Activated CD8-positive, alpha-beta T cell treated with anti-CD3 and anti-CD28 coated beads for 36 hours (primary cell): ENCODE measurements around the gene SBF1. TPM values are rescaled to one million over a fixed set of nuclear protein-coding genes. Genes with fewer than 3 reads are reported as not detected.
A peak's percentile ranks its signal among the peaks of the same experiment; 100 is the strongest.

Experiments used
- ATAC-seq: fragments of 200-7000 bp; cut with Tn5 transposase; one replicate; pipeline ENCODE4 v1.10.0; 2021; ENCODE audit warnings: mild to moderate bottlenecking, moderate library complexity
- CTCF ChIA-PET: fragments of 350-600 bp; sonication (Branson Sonifier 250); formaldehyde crosslinking; loops from one replicate; lab custom pipeline; 2021; ENCODE audit warnings: antibody characterized with exemption; lab: Charles Lee
- POLR2A ChIA-PET: fragments of 350-600 bp; sonication (Branson Sonifier 250); formaldehyde crosslinking; loops from one replicate; lab custom pipeline; 2021; ENCODE audit warnings: antibody characterized with exemption; lab: Charles Lee
- DNase-seq: peaks from one replicate; pipeline ENCODE4 v3.0.0-alpha.2; 2020
- H3K27ac Mint-ChIP-seq: one replicate; pipeline ENCODE4 v1.8.0; 2021; ENCODE audit warnings: mild to moderate bottlenecking, mixed read lengths
- H3K27me3 Mint-ChIP-seq: one replicate; pipeline ENCODE4 v1.8.0; 2021; ENCODE audit warnings: mixed read lengths
- H3K36me3 Mint-ChIP-seq: one replicate; pipeline ENCODE4 v1.8.0; 2021; ENCODE audit warnings: low read depth, mixed read lengths
- H3K4me1 Mint-ChIP-seq: one replicate; pipeline ENCODE4 v1.8.0; 2021; ENCODE audit warnings: low read depth, mixed read lengths
- H3K4me3 Mint-ChIP-seq: one replicate; pipeline ENCODE4 v1.8.0; 2021; ENCODE audit warnings: mild to moderate bottlenecking, moderate library complexity, mixed read lengths
- H3K9me3 Mint-ChIP-seq: one replicate; pipeline ENCODE4 v1.8.0; 2021; ENCODE audit warnings: mixed read lengths
- intact Hi-C: fragments of 100-400 bp; cut with micrococcal nuclease; formaldehyde crosslinking; loops from one replicate; pipeline ENCODE4 v1.10.0; 2022
- total RNA-seq, 2 experiments: library from RNA; stranded (reverse); gene quantifications; one replicate each; pipeline ENCODE4 v1.2.3, GENCODE V29; 2021
- TF ChIP-seq, protein P1 (sequence below): fragments of 200-600 bp; IDR thresholded peaks from one replicate; pipeline ENCODE4 v1.8.0; 2022; ENCODE audit warnings: antibody characterized with exemption, mild to moderate bottlenecking

The SBF1 gene
- total RNA-seq, 2 experiments from 2014 or later: 120 TPM

DNA sequence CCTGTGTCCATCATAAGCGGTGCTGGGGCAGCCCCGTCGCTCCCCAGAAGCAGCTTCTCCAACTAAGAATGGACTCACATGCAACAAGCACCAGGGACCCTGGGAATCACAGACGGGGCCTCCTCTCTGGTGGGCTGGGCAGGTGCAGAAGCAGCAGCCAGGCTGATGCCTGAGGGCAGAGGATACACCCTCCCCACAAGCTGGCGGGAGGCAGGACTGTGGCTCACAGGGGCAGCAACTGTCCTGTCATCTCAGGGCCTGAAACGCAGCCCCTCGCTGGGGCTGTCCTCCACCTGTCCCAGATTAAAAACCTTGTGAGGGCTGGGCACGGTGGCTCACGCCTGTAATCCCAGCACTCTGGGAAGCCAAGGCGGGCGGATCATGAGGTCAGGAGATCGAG lies 3.1 kb upstream of the SBF1 start:
- Mint-ChIP-seq H3K4me1 (peaks cover 20% of the 10 kb centered on the region), H3K36me3 (peaks cover 1% of the 10 kb centered on the region), H3K27ac (no peak overlapping the region), H3K27me3 (peaks cover 6% of the 10 kb centered on the region), H3K4me3 (no peak overlapping the region), H3K9me3 (no peaks in the 10 kb centered on the region)
- CTCF ChIA-PET: interaction anchor here (1.2 to 1.5 kb wide), 2 partner anchors 20 to 48 kb away, joined by 4 read pairs; partner anchors contain the start of gene SCO2
- POLR2A ChIA-PET: interaction anchor here (0.6 to 1.1 kb wide), 4 partner anchors 8 to 93 kb away, joined by 3 to 4 read pairs (median 3); partner anchors contain the start of genes MIOX and SCO2
- TF ChIP-seq, protein P1, sequence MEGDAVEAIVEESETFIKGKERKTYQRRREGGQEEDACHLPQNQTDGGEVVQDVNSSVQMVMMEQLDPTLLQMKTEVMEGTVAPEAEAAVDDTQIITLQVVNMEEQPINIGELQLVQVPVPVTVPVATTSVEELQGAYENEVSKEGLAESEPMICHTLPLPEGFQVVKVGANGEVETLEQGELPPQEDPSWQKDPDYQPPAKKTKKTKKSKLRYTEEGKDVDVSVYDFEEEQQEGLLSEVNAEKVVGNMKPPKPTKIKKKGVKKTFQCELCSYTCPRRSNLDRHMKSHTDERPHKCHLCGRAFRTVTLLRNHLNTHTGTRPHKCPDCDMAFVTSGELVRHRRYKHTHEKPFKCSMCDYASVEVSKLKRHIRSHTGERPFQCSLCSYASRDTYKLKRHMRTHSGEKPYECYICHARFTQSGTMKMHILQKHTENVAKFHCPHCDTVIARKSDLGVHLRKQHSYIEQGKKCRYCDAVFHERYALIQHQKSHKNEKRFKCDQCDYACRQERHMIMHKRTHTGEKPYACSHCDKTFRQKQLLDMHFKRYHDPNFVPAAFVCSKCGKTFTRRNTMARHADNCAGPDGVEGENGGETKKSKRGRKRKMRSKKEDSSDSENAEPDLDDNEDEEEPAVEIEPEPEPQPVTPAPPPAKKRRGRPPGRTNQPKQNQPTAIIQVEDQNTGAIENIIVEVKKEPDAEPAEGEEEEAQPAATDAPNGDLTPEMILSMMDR: no peak
- intact Hi-C loops: no loop called here
- DNase-seq (no peak), ATAC-seq (no peak)

DNA sequence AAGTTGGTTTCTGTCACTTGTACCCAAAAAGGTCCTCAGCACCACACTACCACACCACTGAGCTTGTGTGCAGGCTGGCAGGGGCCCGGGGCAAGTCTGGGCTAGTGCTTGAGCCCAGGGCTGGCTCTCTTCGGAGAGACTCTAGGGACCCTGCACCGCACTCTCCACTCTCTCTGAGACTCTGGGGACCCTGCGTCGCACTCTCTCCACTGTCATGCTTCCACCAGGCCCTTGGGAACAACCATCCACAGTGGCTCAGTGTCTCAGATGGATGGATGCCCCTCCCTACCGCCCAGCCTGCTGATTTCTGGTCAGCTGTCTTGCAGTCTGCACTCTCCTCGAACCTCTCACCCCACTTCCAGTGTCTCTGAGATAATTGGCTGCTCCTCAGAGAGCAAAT lies 2.0 kb upstream of the SBF1 start:
- peaks cover 6% of the 10 kb centered on the region for H3K27me3 Mint-ChIP-seq
- intact Hi-C loops: no loop called here
- H3K27ac Mint-ChIP-seq: peak overlapping the region; percentile 55
- no peaks in the 10 kb centered on the region for H3K9me3 Mint-ChIP-seq
- TF ChIP-seq, protein P1: no peak
- H3K36me3 Mint-ChIP-seq: peaks cover 1% of the 10 kb centered on the region
- ATAC-seq (no peak), DNase-seq (no peak)
- CTCF ChIA-PET: interaction anchor here (1.0 to 1.4 kb wide), 3 partner anchors 10 to 31 kb away, joined by 3 to 4 read pairs (median 4); partner anchors contain the start of genes LMF2 and MIOX
- POLR2A ChIA-PET: interaction anchor here (1.1 kb wide), 1 partner anchor 31 kb away, joined by 3 read pairs; the partner anchor contains the start of genes LMF2 and NCAPH2
- no peak overlapping the region for H3K4me3 Mint-ChIP-seq
- peaks cover 31% of the 10 kb centered on the region for H3K4me1 Mint-ChIP-seq

DNA sequence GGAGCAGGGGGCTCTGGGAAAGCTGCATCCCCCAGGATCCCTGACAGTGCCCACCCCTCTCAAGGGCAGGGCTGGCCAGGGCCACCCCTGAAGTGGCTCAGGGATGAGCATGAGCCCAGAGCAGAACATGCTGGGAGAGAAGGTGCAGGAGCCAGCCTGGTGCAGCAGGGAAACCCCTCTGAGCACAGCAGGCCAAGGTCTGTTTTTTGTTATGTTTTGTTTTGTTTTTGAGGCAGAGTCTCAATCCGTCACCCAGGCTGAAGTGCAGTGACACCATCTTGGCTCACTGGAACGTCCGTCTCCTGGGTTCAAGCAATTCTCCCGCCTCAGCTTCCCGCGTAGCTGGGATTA lies 792 bp upstream of the SBF1 start:
- Mint-ChIP-seq H3K27ac (peak overlapping the region; percentile 72), H3K4me1 (peaks cover 43% of the 10 kb centered on the region), H3K36me3 (peaks cover 1% of the 10 kb centered on the region), H3K4me3 (peak overlapping the region; percentile 63), H3K9me3 (no peaks in the 10 kb centered on the region), H3K27me3 (peaks cover 6% of the 10 kb centered on the region)
- CTCF ChIA-PET: interaction anchor here (0.5 to 1.4 kb wide), 2 partner anchors 22 to 58 kb away, joined by 3 to 4 read pairs; no protein-coding TSS in a partner anchor
- ATAC-seq (no peak), DNase-seq (no peak)
- intact Hi-C loops: no loop called here
- TF ChIP-seq, protein P1: no peak
- POLR2A ChIA-PET: interaction anchor here (0.6 to 1.1 kb wide), 2 partner anchors 32 to 78 kb away, joined by 3 read pairs; partner anchors contain the start of genes LMF2 and NCAPH2

DNA sequence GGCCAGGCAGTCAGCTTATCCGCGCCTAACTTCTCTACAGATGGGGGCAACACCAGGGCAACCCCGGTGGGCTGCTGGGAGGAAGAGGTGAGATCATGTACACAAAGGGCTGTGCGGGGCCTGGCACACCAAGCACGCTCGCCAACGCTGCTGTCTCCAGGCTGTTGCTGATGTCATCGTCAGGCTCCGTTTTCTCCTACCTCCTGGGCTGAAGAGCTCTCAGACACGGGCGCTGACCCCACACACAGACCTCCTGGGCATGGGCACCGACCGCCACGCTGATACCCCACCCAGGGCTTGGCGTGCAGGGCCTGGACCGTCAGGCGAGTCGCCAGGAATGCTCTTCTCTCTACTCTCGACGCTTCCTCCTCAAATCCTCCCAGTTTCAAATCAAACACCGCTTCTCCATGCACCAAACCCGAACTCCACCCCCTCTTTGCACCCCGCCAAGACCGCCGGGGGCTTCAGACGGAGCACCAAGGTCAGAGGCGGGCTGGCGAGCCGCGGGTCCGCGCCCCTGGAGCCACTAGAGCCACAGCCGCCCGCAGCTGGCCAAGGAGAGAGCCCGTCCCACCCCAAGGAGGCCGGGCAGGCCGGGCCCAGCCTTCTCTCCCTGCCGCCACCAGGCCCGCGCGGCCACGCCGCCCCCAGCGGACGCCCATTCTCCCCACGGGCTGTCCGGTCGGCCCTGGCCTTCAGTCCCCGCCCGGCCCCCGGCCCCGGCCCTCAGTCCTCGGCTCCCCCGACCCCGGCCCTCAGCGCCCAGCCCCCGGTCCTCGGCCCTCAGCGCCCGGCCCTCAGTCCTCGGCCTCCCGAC lies 772 bp downstream of the SBF1 start:
- peak overlapping the region; percentile 95 for H3K27ac Mint-ChIP-seq

More for the DNA sequence above, 772 bp downstream of the SBF1 start:
- no peaks in the 10 kb centered on the region for H3K9me3 Mint-ChIP-seq
- H3K36me3 Mint-ChIP-seq: peaks cover 1% of the 10 kb centered on the region
- peak overlapping the region; percentile 99 for H3K4me3 Mint-ChIP-seq
- TF ChIP-seq, protein P1: no peak
- ChIA-PET POLR2A (interaction anchor here (0.8 to 3.8 kb wide), 11 partner anchors 10 to 282 kb away, joined by 3 to 21 read pairs (median 5); partner anchors contain the start of genes LMF2, NCAPH2 and SCO2), CTCF (interaction anchor here (0.9 to 3.9 kb wide), 11 partner anchors 15 to 147 kb away, joined by 3 to 15 read pairs (median 5); partner anchors contain the start of gene SCO2)
- peaks cover 53% of the 10 kb centered on the region for H3K4me1 Mint-ChIP-seq
- H3K27me3 Mint-ChIP-seq: no peaks in the 10 kb centered on the region
- intact Hi-C loops: no loop called here
- ATAC-seq (peak; percentile 18), DNase-seq (peak; percentile 85)
